T-helper 1 cell treated with Interleukin-12 subunit alpha and Interleukin-12 subunit beta and Interleukin-4 antibody, amounts not matched to agents 30 μg/mL and 1 μg/mL, for 36 hours (primary cell): ENCODE data around the gene BLVRA.

Experiments
- H3K27ac Mint-ChIP-seq: one replicate; pipeline ENCODE4 v1.8.0; 2021; ENCODE audit warnings: mild to moderate bottlenecking, mixed read lengths
- H3K27me3 Mint-ChIP-seq: one replicate; pipeline ENCODE4 v1.8.0; 2021; ENCODE audit warnings: low read depth, mixed read lengths
- H3K36me3 Mint-ChIP-seq: one replicate; pipeline ENCODE4 v1.8.0; 2021; ENCODE audit warnings: low read depth, mixed read lengths
- H3K4me1 Mint-ChIP-seq: one replicate; pipeline ENCODE4 v1.8.0; 2021; ENCODE audit warnings: low read depth, mixed read lengths
- H3K4me3 Mint-ChIP-seq: one replicate; pipeline ENCODE4 v1.8.0; 2021; ENCODE audit warnings: mild to moderate bottlenecking, moderate library complexity, mixed read lengths
- H3K9me3 Mint-ChIP-seq: one replicate; pipeline ENCODE4 v1.8.0; 2021; ENCODE audit warnings: mixed read lengths

BLVRA gene

DNA sequence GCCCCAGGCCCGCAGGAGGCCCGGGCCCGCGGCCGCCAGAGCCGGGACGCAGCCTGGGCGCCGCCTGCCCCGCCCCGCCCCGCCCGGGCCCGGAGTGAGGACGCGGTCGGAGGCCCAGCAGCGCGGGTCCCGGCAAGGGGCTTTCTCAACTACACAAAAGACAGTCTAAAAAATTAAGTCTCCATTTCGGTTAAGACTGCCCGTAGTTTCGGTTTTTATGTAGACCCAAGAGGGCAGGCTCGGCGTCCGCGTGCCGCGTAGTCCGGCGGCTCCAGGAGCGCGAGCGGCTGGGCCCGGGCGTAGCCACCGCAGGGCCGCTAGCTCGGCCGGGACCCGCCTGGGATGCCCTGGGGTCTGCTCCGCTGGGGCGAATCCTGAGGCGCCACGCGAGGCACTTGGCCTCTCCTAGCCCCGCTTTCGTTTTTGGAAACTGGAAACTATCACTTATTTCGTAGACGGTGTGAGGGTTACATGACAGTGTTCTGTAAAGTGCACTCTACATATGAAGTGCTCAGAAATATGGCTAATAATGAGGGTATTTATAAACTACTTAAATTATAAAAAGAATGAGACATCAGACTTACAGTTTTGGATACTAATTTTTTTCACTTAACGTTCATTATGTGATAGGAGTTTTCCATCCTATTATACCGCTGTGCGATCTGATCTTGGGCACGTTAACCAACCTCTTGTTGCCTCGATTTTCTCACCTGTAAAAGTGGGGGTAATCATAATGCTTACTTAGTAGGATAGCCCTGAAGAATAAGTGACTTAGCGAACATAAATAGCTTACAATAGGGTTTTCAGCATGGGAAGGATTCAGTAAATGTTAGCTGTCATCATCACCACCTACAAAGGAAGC lies 573 bp downstream of the BLVRA start:
- H3K27me3 Mint-ChIP-seq: peaks cover 8% of the 10 kb centered on the region
- peaks cover 2% of the 10 kb centered on the region for H3K36me3 Mint-ChIP-seq
- H3K4me1 Mint-ChIP-seq: peaks cover 29% of the 10 kb centered on the region
- H3K27ac Mint-ChIP-seq: peak overlapping the region; percentile 76
- peak overlapping the region; percentile 83 for H3K4me3 Mint-ChIP-seq
- H3K9me3 Mint-ChIP-seq: no peaks in the 10 kb centered on the region

DNA sequence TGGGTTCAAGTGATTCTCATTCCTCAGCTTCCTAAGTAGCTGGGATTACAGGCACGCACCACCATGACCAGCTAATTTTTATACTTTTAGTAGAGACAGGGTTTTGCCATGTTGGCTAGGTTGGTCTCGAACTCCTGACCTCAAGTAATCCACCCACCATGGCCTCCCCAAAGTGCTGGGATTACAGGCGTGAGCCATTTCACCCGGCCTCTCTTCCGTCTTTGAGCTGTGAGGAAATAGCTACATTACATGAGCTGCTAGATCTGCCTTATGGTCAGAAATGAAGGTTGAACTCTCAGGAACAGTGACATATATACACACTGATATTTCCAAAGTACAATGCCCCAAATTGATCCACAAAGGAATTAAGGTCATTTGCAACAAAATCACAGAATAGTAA lies 2.4 kb downstream of the BLVRA start:
- peaks cover 2% of the 10 kb centered on the region for H3K36me3 Mint-ChIP-seq
- H3K4me3 Mint-ChIP-seq: no peak overlapping the region

DNA sequence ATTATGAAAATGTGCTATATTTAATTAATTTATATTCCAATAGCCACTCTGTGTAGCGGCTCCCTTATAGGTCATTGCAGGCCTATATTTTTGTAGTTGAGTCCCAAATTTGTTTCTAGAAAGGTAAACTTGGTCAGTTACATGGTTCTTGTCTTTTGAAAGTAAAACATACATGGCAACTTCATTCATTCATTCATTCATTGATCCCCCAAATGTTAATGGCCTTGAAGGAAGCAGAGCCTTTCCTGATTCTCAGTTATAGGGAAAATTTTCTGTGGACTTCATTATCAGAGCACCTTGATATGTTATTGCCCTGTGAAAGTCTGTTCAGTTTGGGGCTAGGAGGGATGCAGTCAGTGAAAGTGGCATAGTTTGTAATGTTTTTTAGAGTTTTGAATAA lies 2.9 kb downstream of the BLVRA start:
- H3K27me3 Mint-ChIP-seq: peaks cover 8% of the 10 kb centered on the region
- H3K36me3 Mint-ChIP-seq: peaks cover 2% of the 10 kb centered on the region
- H3K27ac Mint-ChIP-seq: no peak overlapping the region
- no peaks in the 10 kb centered on the region for H3K9me3 Mint-ChIP-seq
- H3K4me3 Mint-ChIP-seq: no peak overlapping the region
- H3K4me1 Mint-ChIP-seq: peaks cover 33% of the 10 kb centered on the region

More for the DNA sequence above, 2.4 kb downstream of the BLVRA start:
- Mint-ChIP-seq H3K9me3 (no peaks in the 10 kb centered on the region), H3K4me1 (peaks cover 36% of the 10 kb centered on the region), H3K27ac (no peak overlapping the region), H3K27me3 (peaks cover 8% of the 10 kb centered on the region)

DNA sequence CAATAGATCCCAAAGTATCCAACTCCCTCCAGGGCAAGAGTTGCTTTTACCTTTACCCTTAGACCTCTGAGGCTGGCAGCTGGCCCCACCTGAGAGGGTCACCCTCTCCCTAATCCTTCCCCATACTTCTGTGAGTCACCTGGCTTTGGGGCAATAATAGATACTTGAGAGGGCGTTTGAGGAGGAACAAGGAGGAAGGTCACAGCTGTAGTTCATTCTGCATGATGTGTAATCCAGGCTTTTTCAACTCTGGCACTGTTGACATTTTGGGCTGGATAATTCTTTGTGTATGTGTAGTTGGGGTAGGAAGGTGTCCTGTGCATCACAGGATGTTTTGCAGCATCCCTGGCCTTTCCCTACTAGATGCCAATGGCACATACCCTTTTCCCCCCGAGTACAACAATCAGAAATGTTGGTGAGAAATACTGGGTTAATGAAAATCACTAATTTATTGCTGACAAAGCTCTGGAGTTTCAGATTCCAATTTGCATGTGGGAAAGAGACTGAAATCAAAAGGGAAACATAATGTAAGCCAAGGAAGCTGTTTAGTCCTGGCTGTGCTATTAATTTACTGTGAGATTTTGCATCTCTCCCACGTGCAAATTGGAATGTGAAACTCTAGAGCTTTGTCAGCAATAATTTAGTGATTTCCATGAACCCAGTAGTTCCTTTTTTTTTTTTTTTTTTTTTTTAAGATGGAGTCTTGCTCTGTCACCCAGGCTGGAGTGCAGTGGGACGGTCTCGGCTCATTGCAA lies 3.6 kb downstream of the BLVRA start:
- no peak overlapping the region for H3K4me3 Mint-ChIP-seq

DNA sequence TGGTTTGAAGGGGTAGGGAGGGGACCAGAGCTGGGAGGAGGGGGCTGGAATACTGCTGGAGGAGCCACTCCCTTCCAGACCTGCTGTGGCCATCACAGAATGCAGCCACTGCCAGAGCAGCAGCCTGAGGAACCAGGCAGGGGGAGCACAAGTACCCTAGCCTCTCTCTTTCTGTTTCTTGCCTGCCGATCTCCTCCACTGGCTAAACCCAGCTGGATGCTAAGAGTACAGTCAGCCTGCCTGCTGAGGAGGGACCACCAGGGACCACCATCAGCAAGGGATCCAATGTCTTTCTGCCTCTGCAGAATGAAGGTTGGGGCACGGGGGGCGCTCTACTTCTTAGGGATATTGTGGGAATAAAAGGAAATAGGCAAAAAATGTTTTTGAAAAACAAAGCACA lies 4.7 kb downstream of the BLVRA start:
- peaks cover 19% of the 10 kb centered on the region for H3K4me1 Mint-ChIP-seq
- H3K36me3 Mint-ChIP-seq: peaks cover 2% of the 10 kb centered on the region
- H3K4me3 Mint-ChIP-seq: no peak overlapping the region
- no peaks in the 10 kb centered on the region for H3K27me3 Mint-ChIP-seq
- H3K27ac Mint-ChIP-seq: no peak overlapping the region
- H3K9me3 Mint-ChIP-seq: no peaks in the 10 kb centered on the region

More for the DNA sequence above, 3.6 kb downstream of the BLVRA start:
- Mint-ChIP-seq H3K4me1 (peaks cover 29% of the 10 kb centered on the region), H3K9me3 (no peaks in the 10 kb centered on the region), H3K27ac (no peak overlapping the region), H3K36me3 (peaks cover 2% of the 10 kb centered on the region), H3K27me3 (peaks cover 7% of the 10 kb centered on the region)

DNA sequence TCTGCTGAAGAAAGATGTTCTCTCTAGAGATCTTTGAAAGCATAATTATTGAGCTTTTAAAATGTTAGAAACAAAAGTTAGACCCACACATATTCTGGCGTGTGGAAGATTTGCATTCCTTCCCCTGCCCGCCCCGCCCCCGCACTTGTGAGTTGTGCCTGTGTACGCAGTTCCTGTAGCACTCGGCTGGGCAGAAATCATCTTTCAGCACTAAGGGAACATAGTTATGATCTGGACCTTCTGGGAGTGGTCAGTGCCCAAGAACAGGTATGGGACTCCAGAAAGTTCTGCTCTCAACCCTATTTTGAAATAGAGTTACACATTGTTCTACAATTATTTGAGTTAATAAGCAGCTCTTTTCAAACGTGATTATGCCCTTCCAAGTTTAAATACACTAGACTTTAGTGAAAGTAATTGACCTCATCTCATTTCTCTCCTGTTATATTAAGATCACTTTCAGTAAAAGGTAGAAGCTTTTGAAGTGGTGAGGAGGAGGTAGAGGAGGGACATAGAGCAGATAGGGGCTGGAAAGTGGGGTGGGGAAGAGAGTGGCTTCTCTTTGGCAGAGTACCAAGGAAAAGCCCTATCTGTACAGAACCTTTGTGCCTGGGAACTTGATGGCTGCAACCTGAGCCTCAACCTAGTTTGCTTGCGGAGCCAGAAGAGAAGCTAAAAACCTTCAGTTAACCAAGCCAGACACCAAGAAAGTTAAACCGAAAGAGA lies 5.7 kb downstream of the BLVRA start:
- no peaks in the 10 kb centered on the region for H3K9me3 Mint-ChIP-seq
- no peaks in the 10 kb centered on the region for H3K27me3 Mint-ChIP-seq
- H3K36me3 Mint-ChIP-seq: peaks cover 2% of the 10 kb centered on the region
- no peak overlapping the region for H3K27ac Mint-ChIP-seq
- peaks cover 19% of the 10 kb centered on the region for H3K4me1 Mint-ChIP-seq
- H3K4me3 Mint-ChIP-seq: no peak overlapping the region

DNA sequence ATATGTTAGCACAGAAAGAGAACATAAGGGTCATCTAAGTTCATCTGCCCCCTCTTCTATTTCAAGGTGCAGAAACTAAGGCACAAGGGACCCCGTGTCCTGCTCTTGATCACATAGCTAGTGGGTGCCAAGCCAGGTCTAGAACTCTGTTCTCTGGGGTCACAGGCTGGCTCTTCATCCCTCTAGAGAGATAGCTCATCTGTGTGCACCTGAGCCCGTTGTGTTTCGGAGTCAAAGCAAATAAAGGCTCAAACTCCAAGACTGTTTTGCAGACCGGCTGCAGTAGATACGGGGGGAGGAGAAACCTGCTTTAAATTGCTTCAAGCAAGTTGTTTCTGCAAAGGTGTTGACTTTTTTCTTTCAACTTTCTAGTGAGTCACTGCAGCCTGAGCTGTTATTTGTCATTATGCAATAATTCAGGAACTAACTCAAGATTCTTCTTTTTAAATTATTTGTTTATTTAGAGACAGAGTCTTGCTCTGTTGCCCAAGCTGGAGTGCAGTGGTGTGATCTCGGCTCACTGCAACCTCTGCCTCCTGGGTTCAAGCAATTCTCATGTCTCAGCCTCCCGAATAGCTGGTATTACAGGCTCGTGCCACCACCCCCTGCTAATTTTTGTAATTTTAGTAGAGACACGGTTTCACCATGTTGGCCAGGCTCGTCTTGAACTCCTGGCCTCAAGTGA lies 6.5 kb downstream of the BLVRA start:
- Mint-ChIP-seq H3K4me3 (no peak overlapping the region), H3K27me3 (no peaks in the 10 kb centered on the region), H3K27ac (no peak overlapping the region), H3K9me3 (no peaks in the 10 kb centered on the region), H3K4me1 (peaks cover 16% of the 10 kb centered on the region), H3K36me3 (peaks cover 2% of the 10 kb centered on the region)

DNA sequence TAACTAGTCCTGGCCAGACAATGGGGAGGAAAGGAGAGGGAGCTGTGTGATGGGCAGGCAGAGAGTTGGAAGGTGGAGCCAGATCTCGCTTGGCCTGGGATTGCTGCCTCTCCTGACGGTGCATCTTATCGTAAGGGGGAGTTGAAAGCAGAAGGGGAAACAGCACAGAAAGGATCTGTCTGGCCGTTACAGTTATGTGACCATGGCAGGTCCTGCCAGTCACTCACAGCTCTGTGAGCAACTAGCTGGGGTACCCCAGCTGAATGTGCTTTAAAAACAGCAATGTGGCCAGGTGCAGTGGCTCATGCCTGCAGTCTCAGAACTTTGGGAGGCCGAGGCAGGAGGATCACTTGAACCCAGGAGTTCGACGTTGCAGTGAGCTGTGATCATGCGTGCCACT lies 8.1 kb downstream of the BLVRA start:
- Mint-ChIP-seq H3K27ac (no peak overlapping the region), H3K9me3 (no peaks in the 10 kb centered on the region), H3K4me1 (peaks cover 12% of the 10 kb centered on the region), H3K36me3 (peaks cover 2% of the 10 kb centered on the region), H3K4me3 (no peak overlapping the region), H3K27me3 (no peaks in the 10 kb centered on the region)

DNA sequence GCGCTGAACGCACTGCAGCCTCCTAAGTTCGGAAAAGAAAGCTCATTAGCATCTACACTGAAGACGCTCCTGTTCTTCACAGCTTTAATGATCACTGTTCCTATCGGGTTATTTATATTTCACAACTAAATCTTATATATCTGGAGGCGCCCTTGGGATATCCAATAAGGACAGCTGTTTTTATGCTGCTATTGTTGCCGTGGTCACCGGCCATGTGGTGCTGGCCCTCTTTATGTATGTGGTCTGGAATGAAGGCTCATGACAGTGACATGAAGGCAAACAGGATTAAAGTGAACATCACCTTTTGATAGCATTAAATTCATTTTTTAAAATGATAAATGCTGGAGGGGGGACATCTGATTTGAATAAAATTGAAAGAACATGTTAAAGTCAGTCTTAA lies 8.8 kb downstream of the BLVRA start:
- Mint-ChIP-seq H3K27me3 (no peaks in the 10 kb centered on the region), H3K27ac (no peak overlapping the region), H3K36me3 (peaks cover 3% of the 10 kb centered on the region), H3K9me3 (no peaks in the 10 kb centered on the region), H3K4me1 (peaks cover 12% of the 10 kb centered on the region), H3K4me3 (no peak overlapping the region)

DNA sequence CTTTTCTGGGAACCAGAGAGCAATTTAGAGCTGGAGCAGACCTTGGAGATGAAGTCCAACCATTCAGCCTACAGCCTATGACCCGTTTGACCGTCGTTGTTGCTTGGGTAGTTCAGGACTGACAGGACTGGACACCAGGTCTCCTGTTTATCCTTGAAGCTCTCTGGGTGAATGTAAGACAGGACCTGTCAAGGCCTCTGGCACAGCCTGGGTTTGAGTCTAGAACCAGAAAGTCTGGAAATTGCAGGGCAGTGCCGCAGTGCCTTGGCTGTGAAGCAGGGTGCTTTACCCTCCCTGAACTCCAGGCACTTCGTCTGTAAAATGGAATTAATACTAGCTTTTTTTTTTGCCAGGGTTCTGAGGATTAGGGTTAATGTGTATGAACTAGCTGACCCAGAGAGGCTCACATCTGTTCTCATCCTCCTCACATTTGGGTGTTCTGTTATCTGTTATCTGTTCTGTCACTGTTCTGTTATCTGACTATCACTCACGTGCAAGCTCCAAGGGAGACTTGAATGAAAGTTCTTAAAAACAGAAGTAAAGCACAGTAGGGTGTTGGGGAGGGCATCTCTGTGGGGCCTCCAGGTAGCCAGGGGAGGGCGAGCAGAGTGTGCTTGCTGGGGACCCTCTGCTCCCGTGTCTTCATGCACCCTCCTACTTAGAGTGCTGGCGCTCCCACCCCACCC lies 9.9 kb downstream of the BLVRA start:
- H3K4me1 Mint-ChIP-seq: peaks cover 10% of the 10 kb centered on the region
- H3K27me3 Mint-ChIP-seq: no peaks in the 10 kb centered on the region
- peaks cover 3% of the 10 kb centered on the region for H3K9me3 Mint-ChIP-seq
- H3K27ac Mint-ChIP-seq: no peak overlapping the region
- H3K4me3 Mint-ChIP-seq: no peak overlapping the region
- peaks cover 6% of the 10 kb centered on the region for H3K36me3 Mint-ChIP-seq

DNA sequence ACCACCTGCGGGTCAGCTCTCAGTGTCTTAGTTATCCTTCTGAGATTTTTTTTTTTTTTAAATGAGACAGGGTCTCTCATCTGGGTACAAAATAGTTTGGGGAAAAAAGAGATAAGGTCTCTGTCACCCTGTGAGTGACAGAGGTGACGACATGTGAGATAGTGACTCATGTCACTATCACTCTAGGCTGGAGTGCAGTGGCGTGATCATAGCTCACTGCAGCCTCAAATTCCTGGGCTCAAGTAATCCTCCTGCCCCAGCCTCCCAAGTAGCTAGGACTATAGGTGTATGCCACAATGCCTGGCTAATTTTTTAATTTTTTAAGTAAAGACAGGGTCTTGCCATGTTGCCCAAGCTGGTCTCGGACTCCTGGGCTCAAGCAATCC lies 10.4 kb downstream of the BLVRA start:
- Mint-ChIP-seq H3K27ac (no peak overlapping the region), H3K4me1 (peaks cover 8% of the 10 kb centered on the region), H3K27me3 (no peaks in the 10 kb centered on the region), H3K9me3 (peaks cover 3% of the 10 kb centered on the region), H3K4me3 (no peak overlapping the region), H3K36me3 (peaks cover 8% of the 10 kb centered on the region)

DNA sequence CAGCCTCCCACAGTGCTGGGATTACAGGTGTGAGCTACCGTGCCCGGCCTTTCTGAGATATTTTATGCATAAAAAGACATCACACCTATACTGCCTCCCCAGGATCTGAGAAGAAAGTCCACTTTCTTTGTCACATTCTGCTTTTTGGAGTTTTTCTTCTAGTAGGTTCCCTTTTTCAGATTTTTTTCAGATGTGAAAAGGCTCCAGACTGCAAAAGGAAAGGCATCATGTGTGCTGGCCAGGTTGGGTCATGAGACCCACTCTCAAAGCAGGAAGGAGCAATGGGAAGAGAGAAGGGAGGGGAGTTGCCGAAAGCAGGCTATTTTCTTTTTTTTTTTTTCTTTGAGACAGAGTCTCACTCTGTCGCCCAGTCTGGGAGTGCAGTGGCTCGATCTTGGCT lies 10.8 kb downstream of the BLVRA start:
- Mint-ChIP-seq H3K27ac (no peak overlapping the region), H3K4me1 (peaks cover 6% of the 10 kb centered on the region)

DNA sequence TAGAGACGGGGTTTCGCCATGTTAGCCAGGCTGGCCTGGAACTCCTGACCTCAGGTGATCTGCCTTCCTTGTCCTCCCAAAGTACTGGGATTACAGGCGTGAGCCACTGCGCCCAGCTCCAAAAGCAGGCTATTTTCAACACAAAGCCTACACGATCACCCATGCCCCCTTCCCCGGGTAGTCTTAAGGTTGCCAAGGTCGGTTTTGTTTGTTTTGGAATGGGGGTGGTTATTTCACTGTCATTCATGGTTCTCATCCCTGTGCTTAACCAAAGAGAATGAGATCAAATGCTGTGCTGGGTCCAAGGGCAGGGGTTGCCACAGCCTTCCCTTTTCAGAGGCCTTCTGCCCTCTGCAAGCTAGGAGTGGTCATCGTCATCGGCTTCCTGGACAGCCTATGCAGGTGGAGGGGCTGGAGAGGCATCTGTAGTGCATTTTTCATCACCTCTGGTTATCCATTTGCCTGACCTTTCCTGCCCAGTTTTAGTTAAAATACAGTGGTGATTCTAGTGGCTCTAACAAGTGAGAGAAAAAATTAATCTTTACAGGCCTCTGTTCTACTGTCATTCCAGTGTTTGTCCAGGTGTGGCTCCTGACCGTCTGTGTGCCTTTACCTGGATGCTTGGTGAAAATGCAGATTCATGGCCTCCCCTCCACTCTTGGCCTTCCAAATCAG lies 11.4 kb downstream of the BLVRA start:
- Mint-ChIP-seq H3K36me3 (peaks cover 8% of the 10 kb centered on the region), H3K27ac (no peak overlapping the region), H3K4me3 (no peak overlapping the region), H3K4me1 (peaks cover 1% of the 10 kb centered on the region), H3K27me3 (no peaks in the 10 kb centered on the region), H3K9me3 (peaks cover 3% of the 10 kb centered on the region)

More for the DNA sequence above, 10.8 kb downstream of the BLVRA start:
- Mint-ChIP-seq H3K4me3 (no peak overlapping the region), H3K9me3 (peaks cover 3% of the 10 kb centered on the region), H3K36me3 (peaks cover 8% of the 10 kb centered on the region), H3K27me3 (no peaks in the 10 kb centered on the region)
